ENCODE measurements around the gene SLCO1B3. TPM values are rescaled to one million over a fixed set of nuclear protein-coding genes. Genes with fewer than 3 reads are reported as not detected.

SLCO1B3 gene
- total RNA-seq, 1 experiment from 2014 or later, result not detected

- no peak overlapping the region for H3K4me2 ChIP-seq (ENCODE audit: insufficient read depth, insufficient read length, low read length)
- H3K79me2 ChIP-seq (ENCODE audit: insufficient read depth, low read length), result no peaks in the 10 kb centered on the region
- H3K9me3 ChIP-seq (ENCODE audit: control insufficient read depth, low read depth, low read length), result no peaks in the 10 kb centered on the region
- H2BK12ac ChIP-seq (ENCODE audit: insufficient read length, low read depth, low read length), result no peak overlapping the region
- H2BK15ac ChIP-seq (ENCODE audit: low read depth, low read length), result no peak overlapping the region
- no peak overlapping the region for H3K27ac ChIP-seq (ENCODE audit: insufficient read length, low read depth, low read length)
- Mint-ChIP-seq H3K4me1 (no peaks in the 10 kb centered on the region), H3K4me3 (no peak overlapping the region), H3K27me3 (ENCODE audit: low read depth) (no peaks in the 10 kb centered on the region), H3K9me3 (peaks cover 8% of the 10 kb centered on the region in 2 experiments; a peak in 4 of 5 replicates), H3K36me3 (ENCODE audit: insufficient read depth in 1 of 3, low read depth in 3 of 3) (peaks cover 0 to 6% (median 0%) of the 10 kb centered on the region in 3 experiments; a peak in 2 of 7 replicates), H3K27ac (no peak overlapping the region)
- no peak overlapping the region for H3K14ac ChIP-seq (ENCODE audit: insufficient read depth, low read length)
- no peak overlapping the region for H3K56ac ChIP-seq (ENCODE audit: insufficient read length, low read depth, low read length)
- no peaks in the 10 kb centered on the region for H3K4me1 ChIP-seq (ENCODE audit: insufficient read depth, low read length)
- H4K20me1 ChIP-seq (ENCODE audit: control insufficient read depth, insufficient read depth, insufficient read length), result no peaks in the 10 kb centered on the region
- no peak overlapping the region for H3K4ac ChIP-seq (ENCODE audit: low read depth, low read length)
- no peak overlapping the region for H2AFZ ChIP-seq (ENCODE audit: low read length)
- H4K91ac ChIP-seq (ENCODE audit: insufficient read length, low read depth, low read length), result no peak overlapping the region
- WGBS (ENCODE audit: extremely low coverage, insufficient read length, low lambda C conversion rate), result no CpG with 5 or more reads among the region's 1 CpG
- H2BK5ac ChIP-seq (ENCODE audit: insufficient read length, low read length), result no peak overlapping the region
- H3K9ac ChIP-seq (ENCODE audit: extremely low read depth, insufficient read length, low read length), result no peak overlapping the region
- no peaks in the 10 kb centered on the region for H3K27me3 ChIP-seq (ENCODE audit: insufficient read depth, low read length)
- H3K23me2 ChIP-seq (ENCODE audit: insufficient read length, low read depth, low read length, poor library complexity, severe bottlenecking), result no peaks in the 10 kb centered on the region
- no peak overlapping the region for H2BK20ac ChIP-seq (ENCODE audit: low read depth, low read length, poor library complexity, severe bottlenecking)
- no peak overlapping the region for H4K8ac ChIP-seq (replicated peaks; ENCODE audit: insufficient read length, low read depth, low read length)
- no peak for DNase-seq
- H4K5ac ChIP-seq (ENCODE audit: insufficient read length, low read depth, low read length), result no peak overlapping the region
- no peak overlapping the region for H3K23ac ChIP-seq (ENCODE audit: insufficient read length, low read depth, low read length)
- H2BK120ac ChIP-seq (ENCODE audit: low read depth, low read length, poor library complexity, severe bottlenecking), result no peak overlapping the region
- TF ChIP-seq CTCF (conservative IDR thresholded peaks at IDR 0.05), result no peak
- H3K79me1 ChIP-seq (ENCODE audit: insufficient read depth, low read depth, low read length, poor library complexity, severe bottlenecking), result no peaks in the 10 kb centered on the region
- no peak overlapping the region for H3T11ph ChIP-seq (ENCODE audit: low read length)
- no peak overlapping the region for H3K18ac ChIP-seq (ENCODE audit: insufficient read length, low read depth, low read length)
- no peak overlapping the region for H2AK5ac ChIP-seq (ENCODE audit: insufficient read length, low read length)
These were observed 74.6 kb downstream of the SLCO1B3 start for GRCh38 chr12:20885116-20885515.

Measured in H9 (cell line).